SK-N-MC (cell line): Measurements from ENCODE around the gene IGFBP1.

Experiments used
- DNase-seq: peaks from one replicate; pipeline ENCODE4 v3.0.0-alpha.2; 2011; ENCODE audit warnings: low read depth, low spot score
- H3K27ac ChIP-seq: fragments of 200-600 bp; sonication (generic); 2 replicates; pipeline ENCODE4 v1.5.1; 2016; ENCODE audit warnings: mixed run types
- H3K36me3 ChIP-seq: fragments of 200-600 bp; sonication (generic); 2 replicates; pipeline ENCODE4 v1.6.1; 2017; ENCODE audit warnings: antibody characterized with exemption, low read length, mixed read lengths; ENCODE audit not compliant: insufficient read depth
- H3K4me3 ChIP-seq: fragments of 200-600 bp; sonication (generic); 2 replicates; pipeline ENCODE4 v1.5.1; 2016
- H3K9ac ChIP-seq: fragments of 200-600 bp; sonication (generic); 2 replicates; pipeline ENCODE4 v1.8.0; 2017; ENCODE audit warnings: mixed run types, mixed read lengths; ENCODE audit not compliant: insufficient read length
- H3K9me3 ChIP-seq: fragments of 200-600 bp; sonication (generic); 2 replicates; pipeline ENCODE4 v1.6.1; 2017; ENCODE audit warnings: low read depth, mild to moderate bottlenecking, antibody characterized with exemption, low read length, moderate library complexity, mixed read lengths
- EZH2 ChIP-seq: fragments of 200-600 bp; sonication (generic); IDR thresholded peaks from one replicate; pipeline ENCODE4 v1.6.1; 2017; ENCODE audit warnings: antibody characterized with exemption
- FOXP2 ChIP-seq: optimal IDR thresholded peaks from 2 replicates; pipeline ENCODE3; 2011; ENCODE audit warnings: mild to moderate bottlenecking, moderate library complexity; ENCODE audit not compliant: insufficient read depth; ENCODE audit errors: extremely low read length, control extremely low read depth
- POLR2AphosphoS5 ChIP-seq: IDR thresholded peaks from 2 replicates; pipeline ENCODE4 v1.6.1; 2012; ENCODE audit warnings: mild to moderate bottlenecking, low read depth, low read length, borderline replicate concordance

IGFBP1 gene

DNA sequence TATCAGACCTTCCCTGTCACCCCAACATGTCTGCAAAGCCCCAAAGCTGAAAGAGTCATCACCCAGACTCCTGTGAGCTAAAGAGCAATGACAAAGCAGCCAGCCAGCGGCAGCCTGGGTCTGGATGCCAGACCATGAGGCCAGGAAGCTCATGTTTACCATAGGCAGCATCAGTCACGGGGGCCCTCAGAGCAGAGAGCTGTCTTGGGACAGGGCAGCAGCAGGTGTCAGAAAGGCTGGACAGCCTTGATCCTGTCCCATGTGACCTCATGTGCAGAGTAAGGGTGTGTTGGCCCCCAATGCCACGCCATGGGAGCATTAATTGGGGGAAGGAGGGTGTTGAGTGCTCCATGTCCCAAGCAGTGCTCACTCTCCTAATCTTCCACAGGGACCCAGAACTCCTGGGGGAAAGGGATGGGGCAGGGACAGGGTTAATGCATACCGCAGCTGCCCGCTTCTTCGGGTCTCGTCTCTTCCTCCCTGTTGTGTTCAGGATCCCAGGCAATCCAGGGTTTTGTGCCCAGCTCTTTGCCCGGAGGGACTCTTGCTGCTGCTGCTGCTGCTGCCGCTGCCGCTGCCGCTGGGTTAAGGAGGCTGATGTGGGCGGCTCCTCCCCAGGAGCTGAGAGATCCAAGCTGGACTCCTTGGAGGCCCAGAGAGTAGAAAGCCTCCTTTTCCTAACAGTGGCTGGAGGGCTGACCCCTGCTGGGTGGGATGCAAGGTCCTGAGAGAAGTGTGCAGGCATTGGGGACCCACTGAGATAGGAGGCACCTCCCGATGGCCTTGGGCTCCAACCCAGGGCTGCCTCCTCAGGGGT is 22.5 kb upstream of the IGFBP1 start:
- no peaks in the 10 kb centered on the region for H3K9me3 ChIP-seq
- H3K4me3 ChIP-seq = no peak overlapping the region
- DNase-seq = no peak
- TF ChIP-seq POLR2AphosphoS5 = no peak
- no peak for TF ChIP-seq FOXP2
- no peak for TF ChIP-seq EZH2
- no peaks in the 10 kb centered on the region for H3K36me3 ChIP-seq
- no peak overlapping the region for H3K9ac ChIP-seq
- H3K27ac ChIP-seq = no peak overlapping the region

DNA sequence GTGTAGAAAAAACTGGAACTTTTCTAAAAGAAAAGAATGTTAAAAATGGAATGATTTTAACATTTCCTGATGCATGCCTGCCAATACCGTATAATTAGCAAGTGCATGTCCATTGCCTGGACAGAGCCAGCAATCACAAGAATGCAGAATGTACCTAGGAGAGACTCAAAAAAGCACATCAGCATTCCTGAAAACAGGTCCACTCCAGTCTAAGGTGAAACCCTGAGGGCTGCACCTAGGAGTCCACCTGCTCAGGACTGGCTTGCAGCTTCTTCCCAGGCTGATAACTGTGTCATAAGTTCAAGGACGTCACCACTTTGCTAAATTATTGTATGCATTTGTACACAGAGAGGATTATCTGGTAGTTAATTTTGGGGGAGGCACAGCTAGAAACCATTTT is 20.8 kb upstream of the IGFBP1 start:
- H3K4me3 ChIP-seq = no peak overlapping the region
- TF ChIP-seq FOXP2 (no peak), POLR2AphosphoS5 (no peak), EZH2 (no peak)
- no peaks in the 10 kb centered on the region for H3K36me3 ChIP-seq

DNA sequence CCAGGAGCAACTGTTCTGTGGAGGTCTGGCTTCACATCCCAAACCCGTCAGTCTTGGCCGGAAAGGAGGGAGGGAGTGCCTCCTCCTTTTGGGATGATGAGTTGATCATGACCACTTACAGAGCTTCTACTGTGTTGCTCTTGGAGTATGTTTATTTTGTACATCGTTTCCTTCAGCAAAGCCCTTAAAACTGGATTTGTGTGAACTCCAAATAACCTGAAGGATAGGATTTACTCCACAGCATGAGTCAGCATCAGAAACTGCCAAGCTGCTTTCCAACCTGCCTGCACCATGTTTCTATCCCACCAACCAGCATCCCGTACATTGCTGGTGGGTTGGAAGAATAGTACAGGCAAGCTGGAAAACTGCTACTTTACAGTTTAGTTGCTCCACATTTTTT is 18.9 kb upstream of the IGFBP1 start:
- TF ChIP-seq FOXP2 (no peak), EZH2 (no peak), POLR2AphosphoS5 (no peak)
- Histone ChIP-seq H3K27ac (no peak overlapping the region), H3K9ac (no peak overlapping the region), H3K36me3 (no peaks in the 10 kb centered on the region), H3K4me3 (no peak overlapping the region), H3K9me3 (no peaks in the 10 kb centered on the region)
- no peak for DNase-seq

More for the DNA sequence above, 20.8 kb upstream of the IGFBP1 start:
- Histone ChIP-seq H3K27ac (no peak overlapping the region), H3K9me3 (no peaks in the 10 kb centered on the region), H3K9ac (no peak overlapping the region)
- DNase-seq = no peak

DNA sequence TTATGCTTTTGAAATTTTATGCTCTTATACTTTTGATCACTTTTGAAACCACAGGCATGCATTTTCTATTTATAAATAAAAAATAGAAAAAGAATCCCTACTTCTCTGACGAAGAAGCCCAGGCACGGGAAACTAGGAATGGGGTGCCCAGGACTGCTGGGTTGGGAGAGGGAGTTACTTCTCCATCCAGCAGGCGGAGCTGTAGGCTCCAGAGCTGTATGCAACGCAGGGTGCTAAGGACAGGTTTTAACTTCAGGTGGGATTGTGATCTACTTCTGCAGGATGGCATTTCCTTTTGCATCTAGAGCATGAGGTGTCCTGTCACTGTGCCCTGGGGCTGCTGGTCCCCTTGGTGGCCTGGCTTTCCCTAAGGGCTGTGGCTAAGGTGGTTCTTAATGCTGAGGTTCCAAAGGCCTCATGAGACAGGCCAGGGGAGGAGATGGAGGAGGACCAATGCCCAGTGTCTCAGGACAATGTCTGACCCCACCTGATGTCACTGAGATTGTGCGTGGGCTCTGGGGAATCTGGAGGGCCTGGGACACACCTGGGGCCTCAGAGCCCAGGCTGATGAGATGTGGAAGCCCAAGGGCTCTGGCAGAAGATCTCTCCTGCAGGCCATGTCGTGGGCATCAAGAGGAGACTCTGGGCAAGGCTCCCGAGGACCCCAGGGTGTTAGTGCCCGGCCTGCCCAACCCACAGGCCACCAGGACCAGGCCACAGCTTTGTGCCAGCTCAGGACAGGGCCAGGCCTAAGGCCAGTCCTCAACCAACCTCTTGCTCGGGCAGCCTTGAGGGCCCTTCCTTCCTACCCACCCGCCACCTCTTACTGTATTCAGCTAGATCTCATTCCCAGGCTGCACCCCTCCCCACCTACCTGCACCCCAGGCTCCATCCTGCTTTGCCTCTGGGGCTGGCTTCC is 15.9 kb upstream of the IGFBP1 start:
- Histone ChIP-seq H3K9ac (no peak overlapping the region), H3K27ac (no peak overlapping the region), H3K36me3 (no peaks in the 10 kb centered on the region), H3K9me3 (no peaks in the 10 kb centered on the region), H3K4me3 (no peak overlapping the region)
- TF ChIP-seq FOXP2 (no peak), EZH2 (no peak), POLR2AphosphoS5 (no peak)
- no peak for DNase-seq

DNA sequence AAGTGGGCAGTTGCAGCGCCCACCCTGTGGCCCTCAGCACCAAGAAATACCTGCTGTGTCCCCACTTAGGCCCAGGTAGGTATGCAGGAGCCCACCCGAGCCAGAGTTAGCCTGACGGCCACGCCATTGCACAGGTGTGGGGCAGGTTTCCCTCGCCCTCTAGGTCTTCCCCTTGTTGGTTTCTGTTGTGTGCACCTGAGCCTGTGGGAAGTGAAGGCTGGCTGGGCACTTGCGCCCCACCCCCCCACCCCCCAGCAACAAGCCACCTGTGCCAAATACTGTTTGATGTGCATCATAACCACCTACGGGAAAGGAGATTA is 15.3 kb upstream of the IGFBP1 start, which contains the start of gene CCDC201:
Gene CCDC201 (minus strand): TSS at position 48 of the 320 bp plus-strand sequence. CDS start 75 bp downstream, outside the sequence.
- Histone ChIP-seq H3K9ac (no peak within 1 kb of the TSS), H3K27ac (no peak within 1 kb of the TSS), H3K36me3 (no peaks in the 10 kb centered on the region), H3K4me3 (no peak within 1 kb of the TSS), H3K9me3 (no peaks in the 10 kb centered on the region)
- DNase-seq = no peak
- TF ChIP-seq POLR2AphosphoS5 (no peak), EZH2 (no peak), FOXP2 (no peak)

DNA sequence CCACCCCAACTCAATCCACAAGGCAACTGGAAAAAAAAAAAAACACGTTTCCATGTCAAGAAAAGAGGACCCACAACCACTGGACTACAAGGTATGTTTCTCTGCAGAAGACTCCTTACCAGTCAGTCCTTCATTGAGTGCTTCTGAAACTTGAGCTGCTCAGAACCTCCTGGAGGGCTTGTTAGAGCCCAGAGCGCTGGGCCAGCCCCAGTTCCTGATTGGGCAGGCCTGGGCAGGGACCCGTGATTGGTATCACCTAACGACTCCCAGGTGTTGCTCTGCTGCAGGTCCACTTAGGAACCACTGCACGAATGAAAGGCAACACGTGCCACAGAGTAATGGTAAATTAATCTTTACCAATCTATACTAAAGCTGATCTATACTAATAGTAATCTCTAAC is 14.9 kb upstream of the IGFBP1 start:
- no peak overlapping the region for H3K9ac ChIP-seq
- no peak for TF ChIP-seq POLR2AphosphoS5
- TF ChIP-seq FOXP2 = no peak
- TF ChIP-seq EZH2 = no peak
- no peak overlapping the region for H3K27ac ChIP-seq
- no peak for DNase-seq
- no peak overlapping the region for H3K4me3 ChIP-seq
- no peaks in the 10 kb centered on the region for H3K9me3 ChIP-seq
- H3K36me3 ChIP-seq = no peaks in the 10 kb centered on the region

DNA sequence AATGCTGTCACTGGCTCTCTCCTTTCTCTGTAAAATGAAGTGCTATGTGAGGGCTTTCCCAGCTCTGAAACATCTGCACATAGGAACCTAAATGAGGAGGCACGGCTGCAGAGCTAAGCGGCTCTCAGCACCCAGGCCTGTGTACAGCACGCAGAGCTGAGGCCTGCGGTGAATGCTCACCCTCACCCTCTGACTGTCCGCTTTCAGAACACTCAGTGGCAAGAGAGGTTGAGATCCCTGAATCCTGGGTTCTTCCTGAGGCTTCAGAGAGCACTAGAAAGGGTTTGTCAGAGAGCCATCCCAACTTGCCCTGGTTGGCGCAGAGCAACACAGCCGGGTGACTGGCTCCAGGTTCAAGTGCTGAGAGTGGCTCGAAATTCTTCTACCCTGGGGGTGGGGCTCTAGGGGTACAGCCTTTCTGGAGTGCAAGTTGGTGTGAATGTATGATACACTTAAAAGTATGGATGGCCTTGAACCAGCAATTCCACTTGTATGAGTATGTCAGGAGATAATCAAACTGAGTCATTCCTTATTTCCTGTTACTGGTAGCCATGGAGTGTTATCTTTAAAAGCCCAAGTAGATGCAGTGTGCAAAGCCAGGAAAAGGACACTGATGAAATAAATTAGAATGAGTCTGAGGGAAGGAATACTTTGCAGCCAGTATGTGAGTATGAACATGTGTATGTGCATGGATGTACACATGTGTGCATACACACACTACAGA is 13.7 kb upstream of the IGFBP1 start:
- no peak overlapping the region for H3K27ac ChIP-seq
- no peak overlapping the region for H3K9ac ChIP-seq
- no peaks in the 10 kb centered on the region for H3K9me3 ChIP-seq
- H3K4me3 ChIP-seq = no peak overlapping the region
- no peak for TF ChIP-seq POLR2AphosphoS5
- TF ChIP-seq EZH2 = no peak
- TF ChIP-seq FOXP2 = no peak
- H3K36me3 ChIP-seq = no peaks in the 10 kb centered on the region
- no peak for DNase-seq

DNA sequence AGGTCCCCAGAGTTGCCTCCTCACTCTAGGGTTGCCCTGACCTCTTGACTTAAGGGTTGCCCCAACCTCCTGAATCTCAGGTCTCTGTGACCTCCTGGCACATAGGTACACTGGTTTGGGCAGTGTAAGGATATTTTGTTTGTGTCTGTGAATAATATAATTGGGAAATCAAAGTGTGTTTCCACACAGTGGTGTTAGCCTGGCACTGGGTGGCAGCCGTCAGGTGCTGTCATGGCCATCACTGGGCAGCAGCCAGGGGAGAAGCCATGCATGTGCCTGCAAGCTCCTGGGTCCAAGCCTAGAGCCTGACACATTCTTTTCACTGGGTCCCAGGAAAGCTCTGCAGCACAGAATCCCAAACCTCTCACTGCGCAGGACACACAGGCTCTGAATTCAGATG is 11.8 kb upstream of the IGFBP1 start:
- Histone ChIP-seq H3K9ac (no peak overlapping the region), H3K9me3 (no peaks in the 10 kb centered on the region), H3K27ac (no peak overlapping the region), H3K4me3 (no peak overlapping the region), H3K36me3 (no peaks in the 10 kb centered on the region)
- no peak for TF ChIP-seq FOXP2
- no peak for TF ChIP-seq POLR2AphosphoS5
- no peak for TF ChIP-seq EZH2
- DNase-seq = no peak
